Effector memory CD4-positive, alpha-beta T cell (primary cell): ENCODE results near the gene CYP19A1.

Source experiments
- DNase-seq, 3 donors: peaks; one replicate each; pipeline ENCODE4 v3.0.0-alpha.2; 2020
- H3K27ac ChIP-seq: 2 replicates; pipeline ENCODE4 v1.7.0; 2013; ENCODE audit warnings: mild to moderate bottlenecking, low read length, moderate library complexity; ENCODE audit not compliant: insufficient read depth, poor library complexity, severe bottlenecking
- H3K27me3 ChIP-seq: replicated peaks from 2 replicates; pipeline ENCODE4 v1.7.0; 2013; ENCODE audit warnings: mild to moderate bottlenecking, low read length; ENCODE audit not compliant: insufficient read depth, control insufficient read depth, poor library complexity, severe bottlenecking
- H3K36me3 ChIP-seq: 2 replicates; pipeline ENCODE4 v1.7.0; 2013; ENCODE audit warnings: mild to moderate bottlenecking, low read length, moderate library complexity; ENCODE audit not compliant: control insufficient read depth, insufficient read depth
- H3K4me1 ChIP-seq: 2 replicates; pipeline ENCODE4 v1.7.0; 2013; ENCODE audit warnings: low read length, mild to moderate bottlenecking; ENCODE audit not compliant: control insufficient read depth, insufficient read depth, poor library complexity, severe bottlenecking
- H3K4me3 ChIP-seq: 2 replicates; pipeline ENCODE4 v1.7.0; 2013; ENCODE audit warnings: low read length, low read depth, mild to moderate bottlenecking; ENCODE audit not compliant: insufficient read depth, poor library complexity, severe bottlenecking
- H3K9me3 ChIP-seq: 2 replicates; pipeline ENCODE4 v1.7.0; 2013; ENCODE audit warnings: mild to moderate bottlenecking, low read length, moderate library complexity; ENCODE audit not compliant: control insufficient read depth

Gene CYP19A1

GRCh38 chr15:51183076-51183475, 155.3 kb downstream of the CYP19A1 start:
- DNase-seq = no peak
- H3K27me3 ChIP-seq = no peaks in the 10 kb centered on the region
- H3K27ac ChIP-seq = no peak overlapping the region
- no peaks in the 10 kb centered on the region for H3K4me1 ChIP-seq
- no peak overlapping the region for H3K4me3 ChIP-seq
- no peaks in the 10 kb centered on the region for H3K36me3 ChIP-seq
- no peaks in the 10 kb centered on the region for H3K9me3 ChIP-seq

GRCh38 chr15:51181905-51182304, 156.5 kb downstream of the CYP19A1 start:
- Histone ChIP-seq H3K4me3 (no peak overlapping the region), H3K27me3 (no peaks in the 10 kb centered on the region), H3K36me3 (no peaks in the 10 kb centered on the region), H3K9me3 (no peaks in the 10 kb centered on the region), H3K4me1 (no peaks in the 10 kb centered on the region), H3K27ac (no peak overlapping the region)
- DNase-seq = no peak

GRCh38 chr15:51181221-51181620, 157.2 kb downstream of the CYP19A1 start:
- no peak for DNase-seq
- Histone ChIP-seq H3K4me3 (no peak overlapping the region), H3K27me3 (no peaks in the 10 kb centered on the region), H3K4me1 (no peaks in the 10 kb centered on the region), H3K9me3 (no peaks in the 10 kb centered on the region), H3K36me3 (no peaks in the 10 kb centered on the region), H3K27ac (no peak overlapping the region)

- H3K4me1 ChIP-seq = no peaks in the 10 kb centered on the region
- H3K36me3 ChIP-seq = no peaks in the 10 kb centered on the region
- no peak overlapping the region for H3K27ac ChIP-seq
- H3K4me3 ChIP-seq = no peak overlapping the region
- DNase-seq = no peak
- H3K9me3 ChIP-seq = no peaks in the 10 kb centered on the region
- no peaks in the 10 kb centered on the region for H3K27me3 ChIP-seq
Observed at GRCh38 chr15:51180534-51180933, 157.9 kb downstream of the CYP19A1 start.

GRCh38 chr15:51180011-51180410, 158.4 kb downstream of the CYP19A1 start:
- H3K4me1 ChIP-seq = no peaks in the 10 kb centered on the region
- H3K27ac ChIP-seq = no peak overlapping the region
- H3K9me3 ChIP-seq = no peaks in the 10 kb centered on the region
- no peaks in the 10 kb centered on the region for H3K27me3 ChIP-seq
- H3K4me3 ChIP-seq = no peak overlapping the region
- no peak for DNase-seq
- no peaks in the 10 kb centered on the region for H3K36me3 ChIP-seq

- H3K9me3 ChIP-seq = no peaks in the 10 kb centered on the region
- DNase-seq = no peak
- H3K4me3 ChIP-seq = no peak overlapping the region
- no peaks in the 10 kb centered on the region for H3K36me3 ChIP-seq
- H3K4me1 ChIP-seq = no peaks in the 10 kb centered on the region
- peaks cover 4% of the 10 kb centered on the region for H3K27me3 ChIP-seq
- no peak overlapping the region for H3K27ac ChIP-seq
Observed at GRCh38 chr15:51172193-51172592, 166.2 kb downstream of the CYP19A1 start.

- no peaks in the 10 kb centered on the region for H3K36me3 ChIP-seq
- no peak overlapping the region for H3K27ac ChIP-seq
- H3K27me3 ChIP-seq = peaks cover 4% of the 10 kb centered on the region
- no peak overlapping the region for H3K4me3 ChIP-seq
- H3K4me1 ChIP-seq = no peaks in the 10 kb centered on the region
- no peaks in the 10 kb centered on the region for H3K9me3 ChIP-seq
- no peak for DNase-seq
Observed at GRCh38 chr15:51171634-51171932, 166.8 kb downstream of the CYP19A1 start.

- Histone ChIP-seq H3K9me3 (no peaks in the 10 kb centered on the region), H3K27me3 (peaks cover 4% of the 10 kb centered on the region), H3K4me3 (no peak overlapping the region), H3K4me1 (no peaks in the 10 kb centered on the region), H3K27ac (no peak overlapping the region), H3K36me3 (no peaks in the 10 kb centered on the region)
- DNase-seq = no peak
Observed at GRCh38 chr15:51170882-51171633, 167.3 kb downstream of the CYP19A1 start.

GRCh38 chr15:51168700-51169099, 169.7 kb downstream of the CYP19A1 start:
- peaks cover 4% of the 10 kb centered on the region for H3K27me3 ChIP-seq
- no peak overlapping the region for H3K27ac ChIP-seq
- H3K36me3 ChIP-seq = no peaks in the 10 kb centered on the region
- H3K4me1 ChIP-seq = no peaks in the 10 kb centered on the region
- H3K9me3 ChIP-seq = no peaks in the 10 kb centered on the region
- H3K4me3 ChIP-seq = no peak overlapping the region
- DNase-seq = no peak

GRCh38 chr15:51163843-51164242, 174.6 kb downstream of the CYP19A1 start:
- Histone ChIP-seq H3K27ac (no peak overlapping the region), H3K36me3 (no peaks in the 10 kb centered on the region), H3K4me1 (no peaks in the 10 kb centered on the region), H3K27me3 (no peaks in the 10 kb centered on the region), H3K9me3 (no peaks in the 10 kb centered on the region), H3K4me3 (no peak overlapping the region)
- DNase-seq = no peak
